CD4-positive, alpha-beta T cell treated with Interleukin-4 for 4 hours (primary cell): ENCODE measurements around the gene DPH1.

ENCODE experiments used
- DNase-seq: peaks from one replicate; pipeline ENCODE4 v3.0.0-alpha.2; 2020

Gene DPH1

GRCh38 chr17:2084036-2084765 is 54.2 kb downstream of the DPH1 start:
- DNase-seq, result no peak

GRCh38 chr17:2084766-2085647 is 55.1 kb downstream of the DPH1 start:
- DNase-seq, result no peak

GRCh38 chr17:2085648-2085949 is 55.6 kb downstream of the DPH1 start:
- DNase-seq, result no peak

- no peak for DNase-seq
Observed at GRCh38 chr17:2086306-2086705, 56.4 kb downstream of the DPH1 start.

- peak; percentile 55 for DNase-seq
Observed at GRCh38 chr17:2087597-2088211, 57.8 kb downstream of the DPH1 start.

- DNase-seq, result no peak
Observed at GRCh38 chr17:2089021-2089422, 59.1 kb downstream of the DPH1 start.

DNA sequence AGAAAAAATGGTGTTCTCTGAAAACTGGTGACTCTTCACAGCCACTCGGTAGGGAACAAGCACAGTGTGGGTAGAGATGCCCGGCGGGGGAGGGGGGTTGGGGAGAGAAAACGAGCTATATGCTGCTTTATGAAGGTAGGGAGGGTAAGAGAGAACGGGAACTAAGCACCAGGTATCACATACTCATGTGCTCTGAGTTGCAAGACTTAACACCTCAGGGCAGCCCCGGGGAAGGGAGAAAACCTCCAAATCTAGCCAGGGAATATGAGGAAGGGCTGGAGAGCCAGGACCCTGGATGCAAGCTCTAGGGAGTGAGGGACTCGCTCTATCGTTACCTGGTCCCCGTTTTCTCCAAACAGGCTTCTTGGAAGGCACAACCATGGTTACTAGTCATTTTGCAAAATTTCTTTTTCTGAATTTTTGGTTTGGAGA is 60.3 kb downstream of the DPH1 start:
- no peak for DNase-seq

DNA sequence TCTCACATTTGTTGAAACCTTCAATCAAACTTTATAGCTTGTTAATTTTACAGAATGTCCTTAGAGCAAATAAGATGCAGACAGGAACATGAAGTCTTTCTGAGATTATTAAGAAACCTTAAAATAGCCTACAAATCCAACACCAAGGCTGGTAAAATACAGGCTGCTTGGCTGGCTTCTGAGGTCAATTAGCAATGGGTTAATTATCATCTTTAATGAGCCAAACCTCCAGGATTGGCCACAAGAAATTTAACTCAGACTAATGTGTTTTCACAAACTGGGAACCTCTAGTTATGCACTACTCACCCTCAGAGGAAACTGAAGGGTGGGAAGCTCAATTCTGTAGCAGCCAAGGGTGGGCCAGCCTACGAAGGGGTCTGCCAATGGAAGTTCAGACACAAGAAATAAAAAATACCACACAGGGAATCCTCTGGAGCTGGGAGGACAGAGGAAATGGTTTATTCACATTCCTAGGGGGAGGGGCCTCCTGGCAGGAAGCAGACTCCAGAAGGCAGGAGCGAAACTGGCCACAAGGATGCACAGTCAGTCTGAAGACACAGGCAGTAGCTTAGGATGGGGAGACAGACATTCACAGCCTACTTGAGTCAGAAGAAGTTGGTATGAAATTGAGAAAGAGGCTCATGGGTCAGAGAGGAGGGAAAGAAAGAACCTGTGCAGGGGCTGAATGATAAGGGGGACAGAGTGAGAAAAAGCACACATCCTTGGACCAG is 61.0 kb downstream of the DPH1 start:
- DNase-seq, result no peak

- no peak for DNase-seq
Observed at GRCh38 chr17:2092253-2092652, 62.3 kb downstream of the DPH1 start.

- no peak for DNase-seq
Observed at GRCh38 chr17:2093349-2093748, 63.4 kb downstream of the DPH1 start.
